GM19438 (cell line): ENCODE measurements around the gene DMP1.
"Not testable (repeated sequence)": the region's sequence is repeated elsewhere in the genome, so short reads cannot be mapped to it uniquely, and the experiment has no call there.

Experiments used
- ATAC-seq: cut with Tn5 transposase; IDR thresholded peaks from one replicate; pipeline ENCODE4 v1.9.1; 2021; ENCODE audit warnings: low read depth; ENCODE audit not compliant: unreplicated experiment

Gene DMP1

GRCh38 chr4:87679449-87680169 is 29.5 kb downstream of the DMP1 start:
- no peak for ATAC-seq

- no peak for ATAC-seq
These were observed 30.2 kb downstream of the DMP1 start for GRCh38 chr4:87680271-87680670.

- ATAC-seq = no peak
These were observed 38.2 kb downstream of the DMP1 start for GRCh38 chr4:87688316-87688715.

- ATAC-seq = not testable (repeated sequence)
These were observed 40.9 kb downstream of the DMP1 start for GRCh38 chr4:87690947-87691346.

GRCh38 chr4:87692060-87692459 is 42.0 kb downstream of the DMP1 start:
- ATAC-seq = not testable (repeated sequence)

- no peak for ATAC-seq
These were observed 47.2 kb downstream of the DMP1 start for GRCh38 chr4:87697272-87697671.

GRCh38 chr4:87697945-87698344 is 47.9 kb downstream of the DMP1 start:
- ATAC-seq = no peak

- ATAC-seq = no peak
These were observed 48.3 kb downstream of the DMP1 start for GRCh38 chr4:87698394-87698793.

GRCh38 chr4:87704001-87704400 is 53.9 kb downstream of the DMP1 start:
- ATAC-seq = no peak

- ATAC-seq = no peak
These were observed 57.3 kb downstream of the DMP1 start for GRCh38 chr4:87707279-87707918.
